HepG2 (cell line): ENCODE data around the gene TLN1. TPM values are rescaled to one million over a fixed set of nuclear protein-coding genes. Genes with fewer than 3 reads are reported as not detected.

Source experiments
- ATF2 ChIP-seq: sonication (generic); formaldehyde crosslinking; IDR thresholded peaks from 2 replicates; pipeline ENCODE4 v1.4.0; 2020; ENCODE audit warnings: missing genetic modification reagents
- ATF6 ChIP-seq: sonication (generic); formaldehyde crosslinking; conservative IDR thresholded peaks from 2 replicates; pipeline ENCODE4 v1.4.0; 2020; ENCODE audit warnings: missing genetic modification reagents
- CBX1 ChIP-seq: IDR thresholded peaks from one replicate; pipeline ENCODE4 v1.6.1; 2016; ENCODE audit warnings: antibody characterized with exemption, low read depth
- EZH2 ChIP-seq: conservative IDR thresholded peaks from 2 replicates; pipeline ENCODE4 v1.6.1; 2012; ENCODE audit warnings: mild to moderate bottlenecking, low read depth, low read length, moderate library complexity
- HNF4A ChIP-seq: sonication (generic); formaldehyde crosslinking; IDR thresholded peaks from 2 replicates; pipeline ENCODE4 v1.4.0; 2020; ENCODE audit warnings: missing genetic modification reagents
- MAFF ChIP-seq: IDR thresholded peaks from 2 replicates; pipeline ENCODE4 v1.6.1; 2011; ENCODE audit warnings: low read depth, low read length, improper control_type of control experiment
- PAWR ChIP-seq: sonication (generic); formaldehyde crosslinking; IDR thresholded peaks from 2 replicates; pipeline ENCODE4 v1.4.0; 2020; ENCODE audit warnings: missing genetic modification reagents, mild to moderate bottlenecking, borderline replicate concordance
- TEF ChIP-seq: sonication (generic); formaldehyde crosslinking; IDR thresholded peaks from 2 replicates; pipeline ENCODE4 v1.5.0; 2020; ENCODE audit warnings: missing genetic modification reagents
- THAP8 ChIP-seq: sonication (generic); formaldehyde crosslinking; IDR thresholded peaks from 2 replicates; pipeline ENCODE4 v1.5.1; 2020; ENCODE audit warnings: missing genetic modification reagents, mild to moderate bottlenecking, borderline replicate concordance
- ZNF607 ChIP-seq: sonication (generic); formaldehyde crosslinking; IDR thresholded peaks from 2 replicates; pipeline ENCODE4 v1.5.1; 2020; ENCODE audit warnings: missing genetic modification reagents, mild to moderate bottlenecking, borderline replicate concordance
- polyA plus RNA-seq, 8 experiments: library from polyadenylated mRNA; depleted of rRNA in 3 of 8; stranded (reverse) in 7 of 8; unstranded in 1 of 8; fragments of >200 nt; fragmentation: Illumina TruSeq in 4 of 8; extraction: Trizol in 4 of 8; gene quantifications; 2 replicates each; pipeline versions ENCODE4 v1.2.1 to v1.2.3, GENCODE V29; 2011 to 2016; ENCODE audit warnings: low read depth in 4 of 8, missing spikeins in 1 of 8, mixed read lengths in 1 of 8; ENCODE audit not compliant: insufficient read depth in 1 of 8
- total RNA-seq, 5 experiments: library from RNA; depleted of rRNA; stranded (reverse); fragments of >200 nt; fragmentation: Illumina TruSeq; extraction: Trizol; gene quantifications; 2 replicates each; pipeline ENCODE4 v1.2.3, GENCODE V29; 2016; ENCODE audit warnings: low read depth in 1 of 5

The TLN1 gene
- total and polyA plus RNA-seq, 2 of the 13 experiments (the other 11 are each of a cell fraction or from before 2014, with no cell fraction given): 35.2 to 51.8 TPM

GRCh38 chr9:35679766-35680330 is 52.1 kb downstream of the TLN1 start (continued):
- TF ChIP-seq CBX1: no peak
- TF ChIP-seq HNF4A (CRISPR knock-in tag): no peak
- no peak for TF ChIP-seq MAFF
- TF ChIP-seq PAWR: no peak
- no peak for TF ChIP-seq EZH2
- no peak for TF ChIP-seq THAP8 (CRISPR knock-in tag)
- no peak for TF ChIP-seq ATF6 (CRISPR knock-in tag)
- TF ChIP-seq ATF2 (CRISPR knock-in tag): no peak
- no peak for TF ChIP-seq TEF
- TF ChIP-seq ZNF607 (CRISPR knock-in tag): no peak
